K562 (cell line): ENCODE results near the gene LOXL4. TPM values are rescaled to one million over a fixed set of nuclear protein-coding genes. Genes with fewer than 3 reads are reported as not detected.

Source experiments
- ATAC-seq: fragments of 200-7000 bp; cut with Tn5 transposase; 3 replicates; pipeline ENCODE4 v1.9.1; 2020; ENCODE audit warnings: moderate library complexity
- BruUV-seq: library from RNA; stranded (reverse); fragments of 400-500 nt; replicated peaks from 2 replicates; lab custom pipeline; 2021; lab: Mats Ljungman, UMichigan
- CTCF ChIA-PET: fragments of 300-600 bp; formaldehyde crosslinking; extraction: SDS; loops from one replicate; lab custom pipeline; 2021; ENCODE audit warnings: low intra/inter-chr PET ratio; lab: Yijun Ruan, JAX
- POLR2A ChIA-PET: fragments of 300-600, 350-650 bp; sonication (Branson Sonifier 250); formaldehyde crosslinking; extraction: SDS; loops from one replicate; lab custom pipeline; 2021; ENCODE audit warnings: antibody characterized with exemption, inconsistent platforms; lab: Yijun Ruan, JAX
- DNase-seq, 4 experiments: peaks; one replicate each; pipeline versions ENCODE4 v3.0.0 to v3.0.0-alpha.2; 2011 to 2018; ENCODE audit warnings: low spot score in 3 of 4, mixed read lengths in 3 of 4; ENCODE audit errors: extremely low read depth in 1 of 4
- FAIRE-seq: peaks from 2 replicates; lab custom pipeline; 2011; peaks lifted over from hg19 to GRCh38; lab: Jason Lieb, UNC
- H2AFZ ChIP-seq: 2 replicates; pipeline ENCODE4 v1.6.0; 2011; ENCODE audit warnings: low read depth, low read length, control low read depth, inconsistent platforms
- H3K27ac ChIP-seq: fragments of 200-600 bp; 3 replicates; pipeline ENCODE4 v1.8.0; 2011; ENCODE audit warnings: low read depth, mild to moderate bottlenecking, control low read depth, inconsistent platforms, low read length, moderate library complexity, mixed read lengths; ENCODE audit errors: extremely low read depth
- H3K27me3 ChIP-seq, 2 experiments: fragments of 300-600 bp in 1 of 2; 2 replicates in 1 of 2; 3 replicates in 1 of 2; pipeline versions ENCODE4 v1.6.0 to v1.8.0; 2011; ENCODE audit warnings: inconsistent platforms in 2 of 2, low read length in 2 of 2, mild to moderate bottlenecking in 1 of 2, mixed read lengths in 1 of 2, moderate library complexity in 1 of 2; ENCODE audit not compliant: control insufficient read depth in 2 of 2, insufficient read depth in 2 of 2
- H3K36me3 ChIP-seq: fragments of 300-600 bp; 3 replicates; pipeline ENCODE4 v1.8.0; 2011; ENCODE audit warnings: mild to moderate bottlenecking, low read length, inconsistent platforms; ENCODE audit not compliant: control insufficient read depth, insufficient read depth
- H3K4me1 ChIP-seq, 2 experiments: fragments of 200-600 bp in 1 of 2; replicated peaks in 1 of 2; 2 replicates in 1 of 2; 3 replicates in 1 of 2; pipeline versions ENCODE4 v1.5.1 to v1.8.0; 2011; ENCODE audit warnings: inconsistent platforms in 2 of 2, low read length in 2 of 2, mild to moderate bottlenecking in 1 of 2, mixed read lengths in 1 of 2, moderate library complexity in 1 of 2; ENCODE audit not compliant: control insufficient read depth in 2 of 2, insufficient read depth in 2 of 2
- H3K4me2 ChIP-seq: 2 replicates; pipeline ENCODE4 v1.6.1; 2011; ENCODE audit warnings: low read length, control low read depth, inconsistent platforms, mixed read lengths; ENCODE audit not compliant: insufficient read depth
- H3K4me3 ChIP-seq: fragments of 200-600 bp; sonication (generic), shearing (Covaris generic); 2 replicates; pipeline ENCODE4 v1.5.1; 2016; ENCODE audit warnings: control low read depth, inconsistent platforms
- H3K79me2 ChIP-seq: fragments of 200-600 bp; 3 replicates; pipeline ENCODE4 v1.8.0; 2011; ENCODE audit warnings: low read length, inconsistent platforms; ENCODE audit not compliant: control insufficient read depth, insufficient read depth
- H3K9ac ChIP-seq, 2 experiments: 2 replicates each; pipeline versions ENCODE4 v1.6.0 to v1.6.1; 2011; ENCODE audit warnings: low read depth in 2 of 2, low read length in 2 of 2, control low read depth in 1 of 2, inconsistent platforms in 1 of 2, mild to moderate bottlenecking in 1 of 2, mixed read lengths in 1 of 2; ENCODE audit not compliant: insufficient read depth in 1 of 2
- H3K9me1 ChIP-seq: one replicate; pipeline ENCODE4 v1.6.0; 2011; ENCODE audit warnings: inconsistent platforms, mild to moderate bottlenecking, low read length, moderate library complexity; ENCODE audit not compliant: control insufficient read depth, insufficient read depth
- H3K9me3 ChIP-seq: replicated peaks from 2 replicates; pipeline ENCODE4 v1.5.1; 2011; ENCODE audit warnings: low read depth, low read length, inconsistent platforms; ENCODE audit not compliant: control insufficient read depth, insufficient read depth
- H4K20me1 ChIP-seq: replicated peaks from 2 replicates; pipeline ENCODE4 v1.6.1; 2011; ENCODE audit warnings: low read length, inconsistent platforms, mixed read lengths; ENCODE audit not compliant: control insufficient read depth, insufficient read depth
- CCNT2 ChIP-seq: IDR thresholded peaks from 2 replicates; pipeline ENCODE4 v1.6.1; 2011; ENCODE audit warnings: borderline replicate concordance, low read depth, mild to moderate bottlenecking, moderate library complexity, mixed read lengths, low read length; ENCODE audit not compliant: insufficient read length; ENCODE audit errors: extremely low read depth
- CTCF ChIP-seq, 3 experiments: IDR thresholded peaks in 2 of 3; conservative IDR thresholded peaks in 1 of 3; 2 replicates each; pipeline ENCODE4 v1.5.1; 2011 to 2012; ENCODE audit warnings: low read length in 3 of 3, mild to moderate bottlenecking in 3 of 3, control low read depth in 2 of 3, improper control_type of control experiment in 1 of 3, inconsistent platforms in 1 of 3, low read depth in 1 of 3, mixed read lengths in 1 of 3, moderate library complexity in 1 of 3; ENCODE audit not compliant: insufficient read depth in 2 of 3
- CUX1 ChIP-seq: fragments of 200-800 bp; sonication (Bioruptor generic); IDR thresholded peaks from 2 replicates; pipeline ENCODE4 v1.6.1; 2016; ENCODE audit warnings: missing genetic modification characterization, missing compliant biosample characterization
- FOXJ2 ChIP-seq: fragments of 200-800 bp; sonication (Bioruptor generic); IDR thresholded peaks from 2 replicates; pipeline ENCODE4 v1.6.1; 2016; ENCODE audit warnings: missing genetic modification characterization, missing compliant biosample characterization
- HNRNPK ChIP-seq: fragments of 200-400 bp; formaldehyde crosslinking; IDR thresholded peaks from one replicate; pipeline ENCODE4 v1.6.1; 2018; ENCODE audit warnings: mild to moderate bottlenecking, low read depth, low read length; ENCODE audit not compliant: poor library complexity, severe bottlenecking
- L3MBTL2 ChIP-seq: fragments of 450-650 bp; IDR thresholded peaks from 2 replicates; pipeline ENCODE4 v1.6.1; 2016; ENCODE audit warnings: mild to moderate bottlenecking, moderate library complexity
- NONO ChIP-seq, 2 experiments: fragments of 200-400 bp in 1 of 2; fragments of 450-650 bp in 1 of 2; formaldehyde crosslinking in 1 of 2; IDR thresholded peaks; 2 replicates each; pipeline ENCODE4 v1.6.1; 2017; ENCODE audit warnings: low read depth in 2 of 2, mild to moderate bottlenecking in 2 of 2, moderate library complexity in 2 of 2, low read length in 1 of 2
- PCBP2 ChIP-seq: fragments of 200-400 bp; formaldehyde crosslinking; IDR thresholded peaks from 2 replicates; pipeline ENCODE4 v1.6.1; 2018; ENCODE audit warnings: low read length, low read depth, mild to moderate bottlenecking, moderate library complexity; ENCODE audit not compliant: poor library complexity, severe bottlenecking
- RBM22 ChIP-seq: fragments of 200-400 bp; formaldehyde crosslinking; IDR thresholded peaks from 2 replicates; pipeline ENCODE4 v1.6.1; 2018; ENCODE audit warnings: low read length, low read depth; ENCODE audit not compliant: poor library complexity, severe bottlenecking
- SAP30 ChIP-seq: fragments of 200-600 bp; sonication (generic); IDR thresholded peaks from 2 replicates; pipeline ENCODE4 v1.6.1; 2012; ENCODE audit warnings: borderline replicate concordance, low read depth, mild to moderate bottlenecking, moderate library complexity, low read length, control low read depth, inconsistent platforms; ENCODE audit not compliant: insufficient read depth, poor library complexity, severe bottlenecking
- ZNF3 ChIP-seq: fragments of 250-450 bp; sonication (Bioruptor Pico); IDR thresholded peaks from 2 replicates; pipeline ENCODE4 v1.5.0; 2021; ENCODE audit warnings: mild to moderate bottlenecking, moderate library complexity
- ZNF561 ChIP-seq: fragments of 450-650 bp; formaldehyde crosslinking; conservative IDR thresholded peaks from 2 replicates; pipeline ENCODE4 v1.4.0; 2020; ENCODE audit warnings: mild to moderate bottlenecking, moderate library complexity
- WGBS: fragments of 100-300 bp; shearing (Covaris generic); methylation state at CpG from one replicate; pipeline ENCODE4 v1.1.6; 2016; ENCODE audit warnings: low coverage, mixed read lengths; ENCODE audit not compliant: insufficient coverage; ENCODE audit errors: missing lambda C conversion rate; 5-methylcytosine and 5-hydroxymethylcytosine counted together
- in situ Hi-C: fragments of 300-500 bp; cut with MboI; formaldehyde crosslinking; loops from 4 replicates; pipeline ENCODE4 v1.15.0; 2018; ENCODE audit warnings: inconsistent platforms, mixed read lengths
- intact Hi-C: fragments of 100-400 bp; cut with micrococcal nuclease; formaldehyde crosslinking; loops from 2 replicates; pipeline ENCODE4 v1.14.2; 2022
- polyA plus RNA-seq, 8 experiments: library from polyadenylated mRNA; depleted of rRNA in 4 of 8; stranded (reverse) in 5 of 8; unstranded in 3 of 8; fragments of >200 nt; fragmentation: Nextera tagmentation in 2 of 8; fragmentation: Illumina TruSeq in 1 of 8; extraction: Ambion mirVana in 2 of 8; extraction: Trizol in 1 of 8; gene quantifications; 2 replicates each; pipeline versions ENCODE4 v1.2.1 to v1.2.3, GENCODE V29; 2011 to 2014; ENCODE audit warnings: inconsistent platforms in 1 of 8, missing spikeins in 1 of 8
- total RNA-seq, 7 experiments: library from RNA; depleted of rRNA in 6 of 7; stranded (reverse); fragments of >200 nt in 6 of 7; fragmentation: Illumina TruSeq in 2 of 7; extraction: Trizol in 2 of 7; gene quantifications; 2 replicates each; pipeline versions ENCODE4 v1.2.1 to v1.2.3, GENCODE V29; 2011 to 2021; ENCODE audit warnings: low replicate concordance in 1 of 7
- TF ChIP-seq, protein P1 (sequence below): IDR thresholded peaks from 2 replicates; pipeline ENCODE4 v1.6.1; 2014; ENCODE audit warnings: antibody characterized with exemption

The LOXL4 gene
- total and polyA plus RNA-seq, 9 of the 15 experiments (the other 6 are each of a cell fraction or from before 2014, with no cell fraction given) = 0.03 to 0.35 (median 0.05) TPM; not detected in 3

GRCh38 chr10:98286419-98286818, 18.4 kb upstream of the LOXL4 start:
- intact Hi-C loops = no loop called here
- no peak overlapping the region for H2AFZ ChIP-seq
- H3K4me3 ChIP-seq = no peak overlapping the region
- BruUV-seq = no TSS peak
- H3K4me1 ChIP-seq = no peaks in the 10 kb centered on the region
- H3K36me3 ChIP-seq = no peaks in the 10 kb centered on the region
- H4K20me1 ChIP-seq = no peaks in the 10 kb centered on the region; the same call in 1 of the 2 replicates
- no peak overlapping the region for H3K9ac ChIP-seq
- 1% methylated on average over 12 of the region's 12 CpGs for WGBS
- CTCF ChIA-PET = no interaction called here
- no peaks in the 10 kb centered on the region for H3K9me1 ChIP-seq
- no peak for FAIRE-seq
- no peaks in the 10 kb centered on the region for H3K79me2 ChIP-seq
- POLR2A ChIA-PET = interaction anchor here (0.6 kb wide), 1 partner anchor 27 kb away, joined by 3 read pairs; no protein-coding TSS in a partner anchor
- in situ Hi-C loops = no loop called here
- peaks cover 18 to 39% of the 10 kb centered on the region in 2 experiments; a peak in 3 of 5 replicates for H3K27me3 ChIP-seq
- H3K4me2 ChIP-seq = no peak overlapping the region
- DNase-seq = no peak
- no peak for ATAC-seq
- H3K27ac ChIP-seq = no peak overlapping the region
- H3K9me3 ChIP-seq = no peaks in the 10 kb centered on the region
- no peak for TF ChIP-seq CTCF (IDR thresholded peaks at IDR 0.05 in 2 of 3, conservative IDR thresholded peaks at IDR 0.05 in 1 of 3; ENCODE audit: insufficient read depth in 2 of 3, low read depth in 1 of 3, low read length in 3 of 3)
- no peak for TF ChIP-seq HNRNPK
- no peak for TF ChIP-seq PCBP2
- TF ChIP-seq NONO (IDR thresholded peaks at IDR 0.05; ENCODE audit: low read depth in 2 of 2, low read length in 1 of 2) = no peak
- no peak for TF ChIP-seq FOXJ2 (tag)
- TF ChIP-seq RBM22 = no peak
- TF ChIP-seq ZNF561 (CRISPR knock-in tag) = no peak
- TF ChIP-seq CUX1 (CRISPR knock-in tag) = no peak
- TF ChIP-seq L3MBTL2 = no peak
- no peak for TF ChIP-seq ZNF3 (CRISPR knock-in tag)
- TF ChIP-seq CCNT2 = no peak
- TF ChIP-seq, protein P1, sequence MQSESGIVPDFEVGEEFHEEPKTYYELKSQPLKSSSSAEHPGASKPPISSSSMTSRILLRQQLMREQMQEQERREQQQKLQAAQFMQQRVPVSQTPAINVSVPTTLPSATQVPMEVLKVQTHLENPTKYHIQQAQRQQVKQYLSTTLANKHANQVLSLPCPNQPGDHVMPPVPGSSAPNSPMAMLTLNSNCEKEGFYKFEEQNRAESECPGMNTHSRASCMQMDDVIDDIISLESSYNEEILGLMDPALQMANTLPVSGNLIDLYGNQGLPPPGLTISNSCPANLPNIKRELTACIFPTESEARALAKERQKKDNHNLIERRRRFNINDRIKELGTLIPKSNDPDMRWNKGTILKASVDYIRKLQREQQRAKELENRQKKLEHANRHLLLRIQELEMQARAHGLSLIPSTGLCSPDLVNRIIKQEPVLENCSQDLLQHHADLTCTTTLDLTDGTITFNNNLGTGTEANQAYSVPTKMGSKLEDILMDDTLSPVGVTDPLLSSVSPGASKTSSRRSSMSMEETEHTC = no peak
- no peak for TF ChIP-seq SAP30
